Right lobe of liver (tissue), 6 donors: Measurements from ENCODE around the gene FOXE3. TPM values are rescaled to one million over a fixed set of nuclear protein-coding genes. Genes with fewer than 3 reads are reported as not detected.

Source experiments
- ATAC-seq, 4 donors: fragments of 200-7000 bp; cut with Tn5 transposase; one replicate each; pipeline ENCODE4 v1.9.1; 2020; ENCODE audit warnings: mild to moderate bottlenecking in 4 of 4, moderate library complexity in 4 of 4
- DNase-seq, 3 donors: peaks; one replicate each; pipeline ENCODE4 v3.0.0-alpha.2; 2020
- H3K27ac ChIP-seq, 3 donors: fragments of 200-600 bp; one replicate each; pipeline ENCODE4 v1.8.0; 2022
- H3K27me3 ChIP-seq, 2 donors: fragments of 200-600 bp; one replicate each; pipeline ENCODE4 v1.8.0; 2022
- H3K36me3 ChIP-seq, 4 donors: fragments of 200-600 bp; sonication (generic) in 1 of 4; one replicate each; pipeline versions ENCODE4 v1.5.1 to v1.8.0; 2017 to 2022; ENCODE audit warnings: control low read depth in 1 of 4
- H3K4me1 ChIP-seq, 4 donors: fragments of 200-600 bp; sonication (generic) in 1 of 4; one replicate each; pipeline versions ENCODE4 v1.5.1 to v1.8.0; 2017 to 2022; ENCODE audit warnings: control low read depth in 1 of 4
- H3K4me3 ChIP-seq, 3 donors: fragments of 200-600 bp; one replicate each; pipeline ENCODE4 v1.8.0; 2022
- H3K9me3 ChIP-seq, 4 donors: fragments of 200-600 bp; sonication (generic) in 1 of 4; one replicate each; pipeline versions ENCODE4 v1.5.1 to v1.8.0; 2017 to 2022; ENCODE audit warnings: control low read depth in 1 of 4
- CTCF ChIP-seq, 4 donors: fragments of 200-600 bp in 3 of 4; fragments of 450-650 bp in 1 of 4; IDR thresholded peaks; one replicate each; pipeline versions ENCODE4 v1.5.1 to v1.8.0; 2016 to 2022; ENCODE audit warnings: antibody characterized with exemption in 4 of 4, mild to moderate bottlenecking in 2 of 4
- POLR2A ChIP-seq: fragments of 450-650 bp; IDR thresholded peaks from one replicate; pipeline ENCODE4 v1.6.1; 2017; ENCODE audit warnings: antibody characterized with exemption, mild to moderate bottlenecking
- whole genome bisulfite sequencing: methylation state at CpG from one replicate; pipeline ENCODE4 v1.1.6; 2018; ENCODE audit warnings: low coverage, low lambda C conversion rate; ENCODE audit not compliant: insufficient coverage; ENCODE audit errors: missing lambda C conversion rate; 5-methylcytosine and 5-hydroxymethylcytosine counted together
- intact Hi-C, 2 donors: fragments of 100-400 bp; cut with DNase I; formaldehyde crosslinking; loops; one replicate each; pipeline versions ENCODE4 v1.11.2 to v1.14.1; 2022
- total RNA-seq, 6 experiments: library from RNA; depleted of rRNA in 2 of 6; stranded (reverse); fragments of >200 nt in 2 of 6; fragmentation: NEBNext Ultra II Directional in 3 of 6; extraction: Animal tissue kit (Norgen Biotek cat#: 25700) in 3 of 6; gene quantifications; one replicate each; pipeline versions ENCODE4 v1.1.0 to v1.2.4, GENCODE V29; 2016 to 2023
- donor health status: DM: no; HTN: yes; CAD: no.
- donor health status: DM: no; HTN: no; CAD: no.
- donor health status: DM: no; HTN: no; CAD: no.
- donor health status: DM: no; HTN: yes; CAD: no.
- donor health status: DM: no; HTN: yes; CAD: no.

FOXE3 gene
- total RNA-seq, 6 experiments from 2014 or later: not detected

- DNase-seq (no peak), ATAC-seq (no peak)
- H3K9me3 ChIP-seq: no peaks in the 10 kb centered on the region
- TF ChIP-seq POLR2A (no peak), CTCF (IDR thresholded peaks at IDR 0.05) (no peak)
- H3K4me1 ChIP-seq: peaks cover 0 to 21% (median 0%) of the 10 kb centered on the region in 4 donors
- intact Hi-C loops: no loop called here
- no peaks in the 10 kb centered on the region for H3K27me3 ChIP-seq
- WGBS: 72% methylated on average over 6 of the region's 6 CpGs
- no peaks in the 10 kb centered on the region for H3K36me3 ChIP-seq
- H3K4me3 ChIP-seq: no peak overlapping the region
- no peak overlapping the region for H3K27ac ChIP-seq
These were observed 19.6 kb downstream of the FOXE3 start for GRCh38 chr1:47435506-47436303.

- peak overlapping the region; percentile 67 to 77 (median 73) for H3K27ac ChIP-seq
- intact Hi-C loops: no loop called here
- peaks cover 0 to 21% (median 0%) of the 10 kb centered on the region in 4 donors for H3K4me1 ChIP-seq
- H3K36me3 ChIP-seq: no peaks in the 10 kb centered on the region
- peak overlapping the region; percentile 77 to 90 (median 83) for H3K4me3 ChIP-seq
- ATAC-seq (peak; percentile 51 to 62 (median 56)), DNase-seq (peak; percentile 76 to 78 (median 77))
- no peaks in the 10 kb centered on the region for H3K27me3 ChIP-seq
- 6% methylated on average over 16 of the region's 23 CpGs for WGBS
- TF ChIP-seq CTCF (IDR thresholded peaks at IDR 0.05): peak; percentile 83 to 91 (median 86)
- no peak for TF ChIP-seq POLR2A
- H3K9me3 ChIP-seq: no peaks in the 10 kb centered on the region
These were observed 20.4 kb downstream of the FOXE3 start for GRCh38 chr1:47436304-47436978.

- 0% methylated on average over 4 of the region's 46 CpGs for WGBS
- no peaks in the 10 kb centered on the region for H3K27me3 ChIP-seq
- H3K9me3 ChIP-seq: no peaks in the 10 kb centered on the region
- TF ChIP-seq POLR2A (no peak), CTCF (IDR thresholded peaks at IDR 0.05) (no peak)
- peaks cover 0 to 18% (median 0%) of the 10 kb centered on the region in 4 donors for H3K4me1 ChIP-seq
- peak; percentile 0 to 25 (median 10) for ATAC-seq
- H3K27ac ChIP-seq: peak overlapping the region; percentile 67 to 77 (median 73)
- intact Hi-C loops: no loop called here
- H3K4me3 ChIP-seq: peak overlapping the region; percentile 77 to 90 (median 83)
- H3K36me3 ChIP-seq: no peaks in the 10 kb centered on the region
- DNase-seq: no peak
These were observed 20.9 kb downstream of the FOXE3 start for GRCh38 chr1:47436979-47437446.

GRCh38 chr1:47437447-47438164 is 21.5 kb downstream of the FOXE3 start, which contains the start of gene FOXD2:
Gene FOXD2 (plus strand): TSS chr1:47438044. CDS start chr1:47438136, 92 bp downstream.
- no peaks in the 10 kb centered on the region for H3K9me3 ChIP-seq
- H3K4me1 ChIP-seq: peaks cover 0 to 12% (median 0%) of the 10 kb centered on the region in 4 donors
- intact Hi-C loops: no loop called here
- TF ChIP-seq CTCF (IDR thresholded peaks at IDR 0.05) (peak; percentile 98 to 100 (median 99)), POLR2A (peak; percentile 76)
- DNase-seq: peak; percentile 92 to 93 (median 92)
- H3K27me3 ChIP-seq: peaks cover 0 to under 1% of the 10 kb centered on the region in 2 donors
- peak within 1 kb of the TSS; percentile 67 to 77 (median 73) for H3K27ac ChIP-seq
- WGBS: 3% methylated on average over 7 of the region's 80 CpGs
- peak; percentile 90 to 95 (median 92) for ATAC-seq
- H3K4me3 ChIP-seq: peak within 1 kb of the TSS; percentile 77 to 90 (median 83)
- H3K36me3 ChIP-seq: no peaks in the 10 kb centered on the region
